Activated CD8-positive, alpha-beta memory T cell treated with anti-CD3 and anti-CD28 coated beads for 36 hours (primary cell): ENCODE results near the gene CDKN2C. TPM values are rescaled to one million over a fixed set of nuclear protein-coding genes. Genes with fewer than 3 reads are reported as not detected.

Experiments
- CTCF ChIA-PET: fragments of 350-600 bp; sonication (Branson Sonifier 250); formaldehyde crosslinking; loops from one replicate; lab custom pipeline; 2021; ENCODE audit warnings: antibody characterized with exemption; lab: Charles Lee
- POLR2A ChIA-PET: fragments of 350-600 bp; sonication (Branson Sonifier 250); formaldehyde crosslinking; loops from one replicate; lab custom pipeline; 2021; ENCODE audit warnings: antibody characterized with exemption; lab: Charles Lee
- total RNA-seq, 2 experiments: library from RNA; stranded (reverse); gene quantifications; one replicate each; pipeline ENCODE4 v1.2.3, GENCODE V29; 2021

Gene CDKN2C
- total RNA-seq, 2 experiments from 2014 or later = 8.9 to 10.6 TPM

- POLR2A ChIA-PET = interaction anchor here (1.0 kb wide), 1 partner anchor 8 kb away, joined by 9 read pairs; no protein-coding TSS in a partner anchor
- CTCF ChIA-PET = no interaction called here
Observed at GRCh38 chr1:50976111-50976889, 6.3 kb downstream of the CDKN2C start.

GRCh38 chr1:50976890-50977574 lies 7.0 kb downstream of the CDKN2C start:
- ChIA-PET POLR2A (interaction anchor here (1.0 kb wide), 1 partner anchor 9 kb away, joined by 9 read pairs; no protein-coding TSS in a partner anchor), CTCF (interaction anchor here (0.5 to 0.7 kb wide), 3 partner anchors 139 to 309 kb away, joined by 3 read pairs; no protein-coding TSS in a partner anchor)

- POLR2A ChIA-PET = interaction anchor here (1.0 kb wide), 1 partner anchor 9 kb away, joined by 9 read pairs; no protein-coding TSS in a partner anchor
Observed at GRCh38 chr1:50977575-50978143, 7.6 kb downstream of the CDKN2C start.

GRCh38 chr1:50978144-50978851 lies 8.3 kb downstream of the CDKN2C start:
- ChIA-PET CTCF (interaction anchor here (0.7 kb wide), 1 partner anchor 213 kb away, joined by 3 read pairs; no protein-coding TSS in a partner anchor), POLR2A (no interaction called here)

More at GRCh38 chr1:50977575-50978143, 7.6 kb downstream of the CDKN2C start:
- CTCF ChIA-PET = interaction anchor here (0.7 kb wide), 3 partner anchors 139 to 214 kb away, joined by 3 read pairs; no protein-coding TSS in a partner anchor

GRCh38 chr1:50978852-50979781 lies 9.1 kb downstream of the CDKN2C start:
- POLR2A ChIA-PET = no interaction called here

GRCh38 chr1:50979937-50980336 lies 9.9 kb downstream of the CDKN2C start:
- CTCF ChIA-PET = no interaction called here
- POLR2A ChIA-PET = no interaction called here

More at GRCh38 chr1:50978852-50979781, 9.1 kb downstream of the CDKN2C start:
- CTCF ChIA-PET = no interaction called here

GRCh38 chr1:50980505-50980904 lies 10.5 kb downstream of the CDKN2C start:
- POLR2A ChIA-PET = no interaction called here
- CTCF ChIA-PET = no interaction called here

GRCh38 chr1:50981741-50982140 lies 11.7 kb downstream of the CDKN2C start:
- POLR2A ChIA-PET = no interaction called here
- CTCF ChIA-PET = no interaction called here

- CTCF ChIA-PET = no interaction called here
- POLR2A ChIA-PET = no interaction called here
Observed at GRCh38 chr1:50982611-50983010, 12.6 kb downstream of the CDKN2C start.

- CTCF ChIA-PET = no interaction called here
- POLR2A ChIA-PET = no interaction called here
Observed at GRCh38 chr1:50983219-50983802, 13.3 kb downstream of the CDKN2C start.

GRCh38 chr1:50985094-50985493 lies 15.0 kb downstream of the CDKN2C start:
- CTCF ChIA-PET = no interaction called here

GRCh38 chr1:50986653-50987052 lies 16.6 kb downstream of the CDKN2C start:
- POLR2A ChIA-PET = no interaction called here
- CTCF ChIA-PET = no interaction called here

More at GRCh38 chr1:50985094-50985493, 15.0 kb downstream of the CDKN2C start:
- POLR2A ChIA-PET = no interaction called here

GRCh38 chr1:50989694-50990093 lies 19.6 kb downstream of the CDKN2C start:
- ChIA-PET POLR2A (no interaction called here), CTCF (no interaction called here)

GRCh38 chr1:50992532-50993318 lies 22.7 kb downstream of the CDKN2C start:
- CTCF ChIA-PET = interaction anchor here (0.7 kb wide), 1 partner anchor 318 kb away, joined by 3 read pairs; no protein-coding TSS in a partner anchor
- POLR2A ChIA-PET = no interaction called here

GRCh38 chr1:50993645-50994044 lies 23.6 kb downstream of the CDKN2C start:
- POLR2A ChIA-PET = no interaction called here
- CTCF ChIA-PET = interaction anchor here (0.7 kb wide), 1 partner anchor 319 kb away, joined by 3 read pairs; no protein-coding TSS in a partner anchor

GRCh38 chr1:50994997-50995396 lies 25.0 kb downstream of the CDKN2C start:
- POLR2A ChIA-PET = no interaction called here
- CTCF ChIA-PET = no interaction called here

GRCh38 chr1:50995651-50996050 lies 25.6 kb downstream of the CDKN2C start:
- ChIA-PET CTCF (interaction anchor here (0.9 kb wide), 1 partner anchor 30 kb away, joined by 3 read pairs; no protein-coding TSS in a partner anchor), POLR2A (interaction anchor here (0.6 kb wide), 1 partner anchor 229 kb away, joined by 4 read pairs; no protein-coding TSS in a partner anchor)
